ENCODE data around the gene RBAK.

Gene RBAK

GRCh38 chr7:5053175-5053574 lies 7.5 kb downstream of the RBAK start:
- no peak for TF ChIP-seq GATA3 (IDR thresholded peaks at IDR 0.05; ENCODE audit: low read depth, low read length)
- no peak for TF ChIP-seq GATA2 (IDR thresholded peaks at IDR 0.05; ENCODE audit: low read depth, low read length)

- TF ChIP-seq GATA2 (IDR thresholded peaks at IDR 0.05; ENCODE audit: low read depth, low read length) (no peak), GATA3 (IDR thresholded peaks at IDR 0.05; ENCODE audit: low read depth, low read length) (no peak)
These were observed 18.0 kb downstream of the RBAK start for GRCh38 chr7:5063698-5064097.

GRCh38 chr7:5064391-5065106 lies 18.9 kb downstream of the RBAK start:
- TF ChIP-seq GATA2 (IDR thresholded peaks at IDR 0.05; ENCODE audit: low read depth, low read length): no peak
- TF ChIP-seq GATA3 (IDR thresholded peaks at IDR 0.05; ENCODE audit: low read depth, low read length): no peak

- no peak for TF ChIP-seq GATA3 (IDR thresholded peaks at IDR 0.05; ENCODE audit: low read depth, low read length)
- TF ChIP-seq GATA2 (IDR thresholded peaks at IDR 0.05; ENCODE audit: low read depth, low read length): no peak
These were observed 19.4 kb downstream of the RBAK start for GRCh38 chr7:5065107-5065407.

- TF ChIP-seq GATA3 (IDR thresholded peaks at IDR 0.05; ENCODE audit: low read depth, low read length) (no peak), GATA2 (IDR thresholded peaks at IDR 0.05; ENCODE audit: low read depth, low read length) (no peak)
These were observed 22.9 kb downstream of the RBAK start for GRCh38 chr7:5068521-5068920.

- TF ChIP-seq GATA2 (IDR thresholded peaks at IDR 0.05; ENCODE audit: low read depth, low read length) (no peak), GATA3 (IDR thresholded peaks at IDR 0.05; ENCODE audit: low read depth, low read length) (no peak)
These were observed 24.5 kb downstream of the RBAK start for GRCh38 chr7:5070206-5070605.

- no peak for TF ChIP-seq GATA2 (IDR thresholded peaks at IDR 0.05; ENCODE audit: low read depth, low read length)
- no peak for TF ChIP-seq GATA3 (IDR thresholded peaks at IDR 0.05; ENCODE audit: low read depth, low read length)
These were observed 32.1 kb downstream of the RBAK start for GRCh38 chr7:5077740-5078139.

- TF ChIP-seq GATA3 (IDR thresholded peaks at IDR 0.05; ENCODE audit: low read depth, low read length) (no peak), GATA2 (IDR thresholded peaks at IDR 0.05; ENCODE audit: low read depth, low read length) (no peak)
These were observed 37.1 kb downstream of the RBAK start for GRCh38 chr7:5082806-5083205.

- peak; percentile 71 for TF ChIP-seq GATA2 (IDR thresholded peaks at IDR 0.05; ENCODE audit: low read depth, low read length)
- TF ChIP-seq GATA3 (IDR thresholded peaks at IDR 0.05; ENCODE audit: low read depth, low read length): no peak
These were observed 37.7 kb downstream of the RBAK start for GRCh38 chr7:5083311-5083711.

- TF ChIP-seq GATA3 (IDR thresholded peaks at IDR 0.05; ENCODE audit: low read depth, low read length) (no peak), GATA2 (IDR thresholded peaks at IDR 0.05; ENCODE audit: low read depth, low read length) (no peak)
These were observed 40.6 kb downstream of the RBAK start for GRCh38 chr7:5086256-5086655.

GRCh38 chr7:5088906-5089305 lies 43.2 kb downstream of the RBAK start:
- TF ChIP-seq GATA2 (IDR thresholded peaks at IDR 0.05; ENCODE audit: low read depth, low read length) (no peak), GATA3 (IDR thresholded peaks at IDR 0.05; ENCODE audit: low read depth, low read length) (no peak)

GRCh38 chr7:5093948-5094347 lies 48.3 kb downstream of the RBAK start:
- no peak for TF ChIP-seq GATA2 (IDR thresholded peaks at IDR 0.05; ENCODE audit: low read depth, low read length)
- no peak for TF ChIP-seq GATA3 (IDR thresholded peaks at IDR 0.05; ENCODE audit: low read depth, low read length)

GRCh38 chr7:5094641-5095040 lies 49.0 kb downstream of the RBAK start:
- TF ChIP-seq GATA2 (IDR thresholded peaks at IDR 0.05; ENCODE audit: low read depth, low read length) (no peak), GATA3 (IDR thresholded peaks at IDR 0.05; ENCODE audit: low read depth, low read length) (no peak)

- TF ChIP-seq GATA3 (IDR thresholded peaks at IDR 0.05; ENCODE audit: low read depth, low read length) (no peak), GATA2 (IDR thresholded peaks at IDR 0.05; ENCODE audit: low read depth, low read length) (no peak)
These were observed 70.7 kb downstream of the RBAK start for GRCh38 chr7:5116359-5116758.

- TF ChIP-seq GATA3 (IDR thresholded peaks at IDR 0.05; ENCODE audit: low read depth, low read length): no peak
- TF ChIP-seq GATA2 (IDR thresholded peaks at IDR 0.05; ENCODE audit: low read depth, low read length): no peak
These were observed 71.7 kb downstream of the RBAK start for GRCh38 chr7:5117095-5117970.
